Measurements from ENCODE around the gene PCDH8. TPM values are rescaled to one million over a fixed set of nuclear protein-coding genes. Genes with fewer than 3 reads are reported as not detected.

PCDH8 gene
- total RNA-seq = not detected in 2 replicates

DNA sequence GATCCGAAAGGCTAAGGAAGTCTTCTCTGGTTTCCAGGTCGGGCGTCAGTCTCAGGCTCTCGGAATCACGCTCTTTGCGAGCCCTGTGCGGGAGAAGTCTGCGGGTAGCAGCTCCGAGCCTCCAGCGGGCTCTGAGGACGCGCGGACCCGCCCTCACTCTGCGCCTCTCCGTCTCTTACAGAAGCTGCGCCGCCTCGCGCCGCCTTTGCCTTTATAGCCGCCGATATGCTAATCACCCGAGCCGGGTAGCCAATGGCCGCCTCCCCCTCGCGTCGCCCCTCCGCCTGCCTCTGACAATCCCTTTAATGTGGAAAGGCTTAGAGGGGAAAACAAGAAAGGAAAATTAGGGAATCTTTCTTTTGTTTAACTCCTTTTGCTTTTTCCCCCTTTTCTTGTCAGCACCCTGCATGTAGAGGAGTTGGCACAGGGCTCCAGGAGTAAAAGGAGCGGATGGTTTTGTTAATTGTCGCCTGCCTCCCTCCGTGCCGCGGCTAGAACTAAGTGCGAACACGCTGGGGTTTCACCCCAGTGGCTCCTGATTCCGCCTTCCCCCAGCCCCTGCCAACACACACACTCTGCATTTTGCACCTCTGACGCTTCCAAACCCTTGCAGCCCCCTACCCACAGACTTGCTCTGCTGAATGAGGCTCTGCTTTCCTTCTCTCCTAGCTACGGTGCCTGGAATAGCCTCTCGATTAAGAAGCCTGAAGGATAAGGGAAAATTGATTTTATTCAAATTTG is at the start of gene PCDH8:
Gene PCDH8, minus strand, starts transcription at position 186 of the 741 bp plus-strand sequence. CDS start 204 bp downstream, outside the sequence.

Other genes with a start within 250 kb of the PCDH8 start
- 0.93 and 1.5 TPM in 2 replicates for gene HNRNPA1L2, start 206.2 kb downstream of the PCDH8 start, total RNA-seq
- gene SUGT1, start 195.8 kb downstream of the PCDH8 start, total RNA-seq = 37.7 and 38.9 TPM in 2 replicates
- not detected in 2 replicates for gene CNMD, start 108.8 kb downstream of the PCDH8 start, total RNA-seq
- not detected in 2 replicates for gene OLFM4, start 180.2 kb upstream of the PCDH8 start, total RNA-seq